Activated T-cell treated with anti-CD3 and anti-CD28 coated beads for 24 hours (primary cell): ENCODE results near the gene C10orf67.

Source experiments
- DNase-seq: peaks from one replicate; pipeline ENCODE4 v3.0.0-alpha.2; 2020; ENCODE audit warnings: low read depth

C10orf67 gene

GRCh38 chr10:23195846-23196600 is 148.6 kb downstream of the C10orf67 start:
- DNase-seq: no peak

GRCh38 chr10:23194966-23195845 is 149.4 kb downstream of the C10orf67 start:
- DNase-seq: no peak

- DNase-seq: no peak
Observed at GRCh38 chr10:23194471-23194965, 150.1 kb downstream of the C10orf67 start.

GRCh38 chr10:23193435-23194074 is 151.0 kb downstream of the C10orf67 start:
- DNase-seq: no peak

GRCh38 chr10:23192712-23193434 is 151.7 kb downstream of the C10orf67 start:
- no peak for DNase-seq

GRCh38 chr10:23191764-23192711 is 152.6 kb downstream of the C10orf67 start, which contains the start of gene PTF1A:
PTF1A (plus strand) TSS chr10:23192312; CDS start chr10:23192531, 219 bp downstream.
- no peak for DNase-seq

- DNase-seq: no peak
Observed at GRCh38 chr10:23190872-23191763, 153.5 kb downstream of the C10orf67 start.

- DNase-seq: no peak
Observed at GRCh38 chr10:23189024-23189423, 155.6 kb downstream of the C10orf67 start.

GRCh38 chr10:23187155-23187554 is 157.4 kb downstream of the C10orf67 start:
- DNase-seq: no peak

GRCh38 chr10:23186697-23187096 is 157.9 kb downstream of the C10orf67 start:
- no peak for DNase-seq

GRCh38 chr10:23186178-23186577 is 158.4 kb downstream of the C10orf67 start:
- no peak for DNase-seq

- no peak for DNase-seq
Observed at GRCh38 chr10:23174977-23175512, 169.6 kb downstream of the C10orf67 start.

- no peak for DNase-seq
Observed at GRCh38 chr10:23174074-23174976, 170.3 kb downstream of the C10orf67 start.

GRCh38 chr10:23173214-23174073 is 171.2 kb downstream of the C10orf67 start:
- DNase-seq: no peak

GRCh38 chr10:23172429-23173213 is 172.0 kb downstream of the C10orf67 start:
- no peak for DNase-seq

- no peak for DNase-seq
Observed at GRCh38 chr10:23171232-23171876, 173.2 kb downstream of the C10orf67 start.
